Endothelial cell of umbilical vein (primary cell): ENCODE data around the gene TMEM131. TPM values are rescaled to one million over a fixed set of nuclear protein-coding genes. Genes with fewer than 3 reads are reported as not detected.

ENCODE experiments used
- BruUV-seq: library from RNA; stranded (reverse); fragments of 400-500 nt; replicated peaks from 2 replicates; lab custom pipeline; 2021; lab: Mats Ljungman, UMichigan
- CTCF ChIA-PET: fragments of 300-600, 350-600 bp; sonication (Branson Sonifier 250); formaldehyde crosslinking; loops from one replicate; lab custom pipeline; 2021; ENCODE audit warnings: antibody characterized with exemption, inconsistent platforms; lab: Charles Lee
- POLR2A ChIA-PET: fragments of 300-600, 350-600 bp; sonication (Branson Sonifier 250); formaldehyde crosslinking; loops from one replicate; lab custom pipeline; 2021; ENCODE audit warnings: antibody characterized with exemption, inconsistent platforms; lab: Charles Lee
- DNase-seq: peaks from one replicate; pipeline ENCODE4 v3.0.0-alpha.2; 2011; ENCODE audit warnings: low read depth, low spot score
- FAIRE-seq: peaks from 2 replicates; lab custom pipeline; 2011; peaks lifted over from hg19 to GRCh38; lab: Jason Lieb, UNC
- H2AFZ ChIP-seq: 2 replicates; pipeline ENCODE4 v1.6.0; 2012; ENCODE audit warnings: low read depth, low read length, control low read depth, inconsistent platforms
- H3K27ac ChIP-seq: 2 replicates; pipeline ENCODE4 v1.5.1; 2011; ENCODE audit warnings: low read depth, mild to moderate bottlenecking, control low read depth, low read length, moderate library complexity; ENCODE audit not compliant: insufficient read depth
- H3K27me3 ChIP-seq, 2 experiments: 2 replicates each; pipeline versions ENCODE4 v1.6.0 to v1.6.1; 2011; ENCODE audit warnings: low read length in 2 of 2, mixed read lengths in 1 of 2; ENCODE audit not compliant: control insufficient read depth in 2 of 2, insufficient read depth in 2 of 2
- H3K36me3 ChIP-seq, 2 experiments: 2 replicates in 1 of 2; 3 replicates in 1 of 2; pipeline ENCODE4 v1.5.1; 2011; ENCODE audit warnings: low read length in 2 of 2, mild to moderate bottlenecking in 1 of 2, moderate library complexity in 1 of 2; ENCODE audit not compliant: control insufficient read depth in 2 of 2, insufficient read depth in 2 of 2; ENCODE audit errors: extremely low read depth in 1 of 2
- H3K4me1 ChIP-seq: 3 replicates; pipeline ENCODE4 v1.5.1; 2011; ENCODE audit warnings: mild to moderate bottlenecking, low read length; ENCODE audit not compliant: control insufficient read depth, insufficient read depth; ENCODE audit errors: extremely low read depth
- H3K4me2 ChIP-seq: 2 replicates; pipeline ENCODE4 v1.6.1; 2011; ENCODE audit warnings: low read length, control low read depth, mixed read lengths; ENCODE audit not compliant: insufficient read depth
- H3K4me3 ChIP-seq, 3 experiments: fragments of 200-600 bp in 1 of 3; sonication (generic), shearing (Covaris generic) in 1 of 3; replicated peaks in 1 of 3; 2 replicates each; pipeline ENCODE4 v1.5.1; 2011 to 2016; ENCODE audit warnings: control low read depth in 3 of 3, low read length in 3 of 3, mild to moderate bottlenecking in 2 of 3, inconsistent platforms in 1 of 3, low read depth in 1 of 3, moderate library complexity in 1 of 3; ENCODE audit not compliant: insufficient read depth in 1 of 3
- H3K79me2 ChIP-seq: 2 replicates; pipeline ENCODE4 v1.6.0; 2012; ENCODE audit warnings: low read length, inconsistent platforms; ENCODE audit not compliant: control insufficient read depth, insufficient read depth
- H3K9ac ChIP-seq: replicated peaks from 2 replicates; pipeline ENCODE3; 2011; ENCODE audit warnings: low read length, control low read depth; ENCODE audit not compliant: insufficient read depth; ENCODE audit errors: extremely low read depth
- H3K9me1 ChIP-seq: replicated peaks from 3 replicates; pipeline ENCODE4 v1.6.0; 2011; ENCODE audit warnings: mild to moderate bottlenecking, low read length; ENCODE audit not compliant: control insufficient read depth, insufficient read depth; ENCODE audit errors: extremely low read depth
- H3K9me3 ChIP-seq: replicated peaks from 2 replicates; pipeline ENCODE4 v1.5.1; 2012; ENCODE audit warnings: low read length, inconsistent platforms; ENCODE audit not compliant: control insufficient read depth, insufficient read depth
- H4K20me1 ChIP-seq: replicated peaks from 2 replicates; pipeline ENCODE3; 2011; ENCODE audit warnings: mild to moderate bottlenecking, low read length; ENCODE audit not compliant: control insufficient read depth, insufficient read depth; ENCODE audit errors: extremely low read depth
- EZH2 ChIP-seq: IDR thresholded peaks from 2 replicates; pipeline ENCODE4 v1.6.1; 2012; ENCODE audit warnings: borderline replicate concordance, low read depth, mild to moderate bottlenecking, moderate library complexity, low read length, inconsistent platforms; ENCODE audit not compliant: severe bottlenecking
- FOS ChIP-seq: IDR thresholded peaks from 2 replicates; pipeline ENCODE4 v1.6.1; 2011; ENCODE audit warnings: mild to moderate bottlenecking, low read length, moderate library complexity, borderline replicate concordance; ENCODE audit not compliant: insufficient read depth
- GATA2 ChIP-seq: IDR thresholded peaks from 2 replicates; pipeline ENCODE4 v1.7.0; 2011; ENCODE audit warnings: low read depth, mild to moderate bottlenecking, moderate library complexity, mixed read lengths, low read length; ENCODE audit not compliant: insufficient read length, insufficient read depth
- JUN ChIP-seq: IDR thresholded peaks from 2 replicates; pipeline ENCODE4 v1.6.1; 2011; ENCODE audit warnings: borderline replicate concordance, low read depth; ENCODE audit not compliant: insufficient read length, insufficient read depth
- MYC ChIP-seq: IDR thresholded peaks from one replicate; pipeline ENCODE4 v1.6.1; 2011; ENCODE audit warnings: mild to moderate bottlenecking, low read depth, low read length
- POLR2A ChIP-seq: IDR thresholded peaks from 2 replicates; pipeline ENCODE4 v1.6.1; 2012; ENCODE audit warnings: low read depth, mild to moderate bottlenecking, control low read depth, low read length
- POLR2AphosphoS5 ChIP-seq: IDR thresholded peaks from 2 replicates; pipeline ENCODE4 v1.6.1; 2012; ENCODE audit warnings: low read depth, mild to moderate bottlenecking, control low read depth, low read length, moderate library complexity; ENCODE audit not compliant: insufficient read depth
- dilution Hi-C: fragments of 300-500 bp; cut with MboI; formaldehyde crosslinking; loops from one replicate; pipeline ENCODE4 v1.15.0; 2019; ENCODE audit warnings: low sequenced_read_pairs; ENCODE audit not compliant: extremely low pct_ligation_motif_present
- intact Hi-C: fragments of 100-400 bp; cut with micrococcal nuclease; formaldehyde crosslinking; loops from one replicate; pipeline ENCODE4 v1.10.0; 2022
- polyA plus RNA-seq, 4 experiments: library from polyadenylated mRNA; depleted of rRNA in 3 of 4; stranded (reverse) in 3 of 4; unstranded in 1 of 4; fragments of >200 nt; gene quantifications; 2 replicates each; pipeline versions ENCODE4 v1.2.1 to v1.2.3, GENCODE V29; 2011 to 2012; ENCODE audit warnings: missing spikeins in 1 of 4
- total RNA-seq: library from RNA; stranded (reverse); gene quantifications from 2 replicates; pipeline ENCODE4 v1.2.3, GENCODE V29; 2021
- TF ChIP-seq, protein P1 (sequence below): IDR thresholded peaks from 2 replicates; pipeline ENCODE4 v1.6.1; 2011; ENCODE audit not compliant: insufficient read depth, insufficient read length
- TF ChIP-seq, protein P2 (sequence below), 2 donors: IDR thresholded peaks; 1 replicate in 1 of 2; 2 replicates in 1 of 2; pipeline ENCODE4 v1.5.1; 2011; ENCODE audit warnings: low read length in 2 of 2, mild to moderate bottlenecking in 2 of 2, moderate library complexity in 2 of 2, control low read depth in 1 of 2, inconsistent platforms in 1 of 2, low read depth in 1 of 2; ENCODE audit not compliant: insufficient read depth in 1 of 2; ENCODE audit errors: extremely low read depth in 1 of 2

Gene TMEM131
- total and polyA plus RNA-seq, 2 donors (not counting 3 experiments of a cell fraction or from before 2014, with no cell fraction given), result 12.2 to 28.6 TPM

DNA sequence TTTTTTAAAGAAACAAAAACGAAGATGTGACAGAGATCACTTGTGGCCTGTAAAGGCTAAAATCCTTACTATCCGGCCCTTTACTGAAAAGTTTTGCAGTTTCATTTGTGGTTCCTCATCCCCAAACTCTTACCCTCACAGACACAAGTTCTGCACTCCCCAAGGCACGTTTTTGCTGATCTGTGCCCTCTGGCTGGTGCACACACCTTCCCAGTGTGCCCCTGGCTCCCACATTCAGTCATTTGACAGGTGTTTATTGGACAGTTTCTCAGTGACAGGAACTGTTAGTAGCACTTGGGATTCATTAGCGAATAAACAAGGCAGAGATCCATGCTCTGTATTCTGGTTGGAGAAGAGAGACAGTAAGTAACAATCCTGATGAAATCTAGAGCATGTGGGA, 259.6 kb downstream of the TMEM131 start:
- Histone ChIP-seq H3K4me2 (no peak overlapping the region), H3K9me1 (no peaks in the 10 kb centered on the region), H2AFZ (no peak overlapping the region), H3K9ac (no peak overlapping the region), H3K4me1 (no peaks in the 10 kb centered on the region), H3K27ac (no peak overlapping the region), H3K36me3 (no peaks in the 10 kb centered on the region), H3K79me2 (no peaks in the 10 kb centered on the region), H3K27me3 (no peaks in the 10 kb centered on the region), H3K9me3 (no peaks in the 10 kb centered on the region), H3K4me3 (no peak overlapping the region), H4K20me1 (no peaks in the 10 kb centered on the region)
- DNase-seq (no peak), FAIRE-seq (no peak)
- ChIA-PET POLR2A (no interaction called here), CTCF (interaction anchor here (1.6 kb wide), 1 partner anchor 533 kb away, joined by 3 read pairs; no protein-coding TSS in a partner anchor)
- dilution Hi-C loops (no loop called here), intact Hi-C loops (no loop called here)
- no TSS peak for BruUV-seq
- TF ChIP-seq POLR2AphosphoS5 (no peak), JUN (no peak), FOS (no peak), MYC (no peak), EZH2 (no peak), POLR2A (no peak), GATA2 (no peak)
- TF ChIP-seq, protein P1, sequence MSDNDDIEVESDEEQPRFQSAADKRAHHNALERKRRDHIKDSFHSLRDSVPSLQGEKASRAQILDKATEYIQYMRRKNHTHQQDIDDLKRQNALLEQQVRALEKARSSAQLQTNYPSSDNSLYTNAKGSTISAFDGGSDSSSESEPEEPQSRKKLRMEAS, result no peak
- TF ChIP-seq, protein P2, sequence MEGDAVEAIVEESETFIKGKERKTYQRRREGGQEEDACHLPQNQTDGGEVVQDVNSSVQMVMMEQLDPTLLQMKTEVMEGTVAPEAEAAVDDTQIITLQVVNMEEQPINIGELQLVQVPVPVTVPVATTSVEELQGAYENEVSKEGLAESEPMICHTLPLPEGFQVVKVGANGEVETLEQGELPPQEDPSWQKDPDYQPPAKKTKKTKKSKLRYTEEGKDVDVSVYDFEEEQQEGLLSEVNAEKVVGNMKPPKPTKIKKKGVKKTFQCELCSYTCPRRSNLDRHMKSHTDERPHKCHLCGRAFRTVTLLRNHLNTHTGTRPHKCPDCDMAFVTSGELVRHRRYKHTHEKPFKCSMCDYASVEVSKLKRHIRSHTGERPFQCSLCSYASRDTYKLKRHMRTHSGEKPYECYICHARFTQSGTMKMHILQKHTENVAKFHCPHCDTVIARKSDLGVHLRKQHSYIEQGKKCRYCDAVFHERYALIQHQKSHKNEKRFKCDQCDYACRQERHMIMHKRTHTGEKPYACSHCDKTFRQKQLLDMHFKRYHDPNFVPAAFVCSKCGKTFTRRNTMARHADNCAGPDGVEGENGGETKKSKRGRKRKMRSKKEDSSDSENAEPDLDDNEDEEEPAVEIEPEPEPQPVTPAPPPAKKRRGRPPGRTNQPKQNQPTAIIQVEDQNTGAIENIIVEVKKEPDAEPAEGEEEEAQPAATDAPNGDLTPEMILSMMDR (IDR thresholded peaks at IDR 0.05; ENCODE audit: extremely low read depth in 1 of 2, insufficient read depth in 1 of 2, low read depth in 1 of 2, low read length in 2 of 2), result no peak
